K562 (cell line): ENCODE results near the gene MYL12B. TPM values are rescaled to one million over a fixed set of nuclear protein-coding genes. Genes with fewer than 3 reads are reported as not detected.

ENCODE experiments used
- ATAC-seq: fragments of 200-7000 bp; cut with Tn5 transposase; 3 replicates; pipeline ENCODE4 v1.9.1; 2020; ENCODE audit warnings: moderate library complexity
- BruUV-seq: library from RNA; stranded (reverse); fragments of 400-500 nt; replicated peaks from 2 replicates; lab custom pipeline; 2021; lab: Mats Ljungman, UMichigan
- CTCF ChIA-PET: fragments of 300-600 bp; formaldehyde crosslinking; extraction: SDS; loops from one replicate; lab custom pipeline; 2021; ENCODE audit warnings: low intra/inter-chr PET ratio; lab: Yijun Ruan, JAX
- POLR2A ChIA-PET: fragments of 300-600, 350-650 bp; sonication (Branson Sonifier 250); formaldehyde crosslinking; extraction: SDS; loops from one replicate; lab custom pipeline; 2021; ENCODE audit warnings: antibody characterized with exemption, inconsistent platforms; lab: Yijun Ruan, JAX
- DNase-seq, 4 experiments: peaks; one replicate each; pipeline versions ENCODE4 v3.0.0 to v3.0.0-alpha.2; 2011 to 2018; ENCODE audit warnings: low spot score in 3 of 4, mixed read lengths in 3 of 4; ENCODE audit errors: extremely low read depth in 1 of 4
- FAIRE-seq: peaks from 2 replicates; lab custom pipeline; 2011; peaks lifted over from hg19 to GRCh38; lab: Jason Lieb, UNC
- H2AFZ ChIP-seq: 2 replicates; pipeline ENCODE4 v1.6.0; 2011; ENCODE audit warnings: low read depth, low read length, control low read depth, inconsistent platforms
- H3K27ac ChIP-seq: fragments of 200-600 bp; 3 replicates; pipeline ENCODE4 v1.8.0; 2011; ENCODE audit warnings: low read depth, mild to moderate bottlenecking, control low read depth, inconsistent platforms, low read length, moderate library complexity, mixed read lengths; ENCODE audit errors: extremely low read depth
- H3K27me3 ChIP-seq, 2 experiments: fragments of 300-600 bp in 1 of 2; 2 replicates in 1 of 2; 3 replicates in 1 of 2; pipeline versions ENCODE4 v1.6.0 to v1.8.0; 2011; ENCODE audit warnings: inconsistent platforms in 2 of 2, low read length in 2 of 2, mild to moderate bottlenecking in 1 of 2, mixed read lengths in 1 of 2, moderate library complexity in 1 of 2; ENCODE audit not compliant: control insufficient read depth in 2 of 2, insufficient read depth in 2 of 2
- H3K36me3 ChIP-seq: fragments of 300-600 bp; 3 replicates; pipeline ENCODE4 v1.8.0; 2011; ENCODE audit warnings: mild to moderate bottlenecking, low read length, inconsistent platforms; ENCODE audit not compliant: control insufficient read depth, insufficient read depth
- H3K4me1 ChIP-seq, 2 experiments: fragments of 200-600 bp in 1 of 2; replicated peaks in 1 of 2; 2 replicates in 1 of 2; 3 replicates in 1 of 2; pipeline versions ENCODE4 v1.5.1 to v1.8.0; 2011; ENCODE audit warnings: inconsistent platforms in 2 of 2, low read length in 2 of 2, mild to moderate bottlenecking in 1 of 2, mixed read lengths in 1 of 2, moderate library complexity in 1 of 2; ENCODE audit not compliant: control insufficient read depth in 2 of 2, insufficient read depth in 2 of 2
- H3K4me2 ChIP-seq: 2 replicates; pipeline ENCODE4 v1.6.1; 2011; ENCODE audit warnings: low read length, control low read depth, inconsistent platforms, mixed read lengths; ENCODE audit not compliant: insufficient read depth
- H3K4me3 ChIP-seq: fragments of 200-600 bp; sonication (generic), shearing (Covaris generic); 2 replicates; pipeline ENCODE4 v1.5.1; 2016; ENCODE audit warnings: control low read depth, inconsistent platforms
- H3K79me2 ChIP-seq: fragments of 200-600 bp; 3 replicates; pipeline ENCODE4 v1.8.0; 2011; ENCODE audit warnings: low read length, inconsistent platforms; ENCODE audit not compliant: control insufficient read depth, insufficient read depth
- H3K9ac ChIP-seq, 2 experiments: 2 replicates each; pipeline versions ENCODE4 v1.6.0 to v1.6.1; 2011; ENCODE audit warnings: low read depth in 2 of 2, low read length in 2 of 2, control low read depth in 1 of 2, inconsistent platforms in 1 of 2, mild to moderate bottlenecking in 1 of 2, mixed read lengths in 1 of 2; ENCODE audit not compliant: insufficient read depth in 1 of 2
- H3K9me1 ChIP-seq: one replicate; pipeline ENCODE4 v1.6.0; 2011; ENCODE audit warnings: inconsistent platforms, mild to moderate bottlenecking, low read length, moderate library complexity; ENCODE audit not compliant: control insufficient read depth, insufficient read depth
- H3K9me3 ChIP-seq: replicated peaks from 2 replicates; pipeline ENCODE4 v1.5.1; 2011; ENCODE audit warnings: low read depth, low read length, inconsistent platforms; ENCODE audit not compliant: control insufficient read depth, insufficient read depth
- H4K20me1 ChIP-seq: replicated peaks from 2 replicates; pipeline ENCODE4 v1.6.1; 2011; ENCODE audit warnings: low read length, inconsistent platforms, mixed read lengths; ENCODE audit not compliant: control insufficient read depth, insufficient read depth
- CBFA2T2 ChIP-seq: fragments of 450-650 bp; conservative IDR thresholded peaks from 2 replicates; pipeline ENCODE4 v1.6.1; 2017; ENCODE audit warnings: mild to moderate bottlenecking
- IFI16 ChIP-seq: fragments of 250-450 bp; sonication (Bioruptor Pico); IDR thresholded peaks from 2 replicates; pipeline ENCODE4 v2.1.2; 2022; ENCODE audit warnings: mild to moderate bottlenecking, inconsistent platforms
- MTA3 ChIP-seq: fragments of 450-650 bp; formaldehyde crosslinking; IDR thresholded peaks from 2 replicates; pipeline ENCODE4 v1.6.1; 2017; ENCODE audit warnings: mild to moderate bottlenecking, borderline replicate concordance
- POLR3G ChIP-seq: IDR thresholded peaks from 2 replicates; pipeline ENCODE4 v1.6.1; 2011; ENCODE audit not compliant: insufficient read length, insufficient replicate concordance; ENCODE audit errors: extremely low read depth
- RBFOX2 ChIP-seq: fragments of 200-400 bp; formaldehyde crosslinking; IDR thresholded peaks from 2 replicates; pipeline ENCODE4 v1.6.1; 2017; ENCODE audit warnings: low read depth, mild to moderate bottlenecking, low read length, moderate library complexity
- ZNF436 ChIP-seq: fragments of 250-450, 450-650 bp; sonication (Bioruptor Pico); formaldehyde crosslinking; IDR thresholded peaks from 2 replicates; pipeline ENCODE4 v1.7.0; 2020; ENCODE audit warnings: mild to moderate bottlenecking
- WGBS: fragments of 100-300 bp; shearing (Covaris generic); methylation state at CpG from one replicate; pipeline ENCODE4 v1.1.6; 2016; ENCODE audit warnings: low coverage, mixed read lengths; ENCODE audit not compliant: insufficient coverage; ENCODE audit errors: missing lambda C conversion rate; 5-methylcytosine and 5-hydroxymethylcytosine counted together
- in situ Hi-C: fragments of 300-500 bp; cut with MboI; formaldehyde crosslinking; loops from 4 replicates; pipeline ENCODE4 v1.15.0; 2018; ENCODE audit warnings: inconsistent platforms, mixed read lengths
- intact Hi-C: fragments of 100-400 bp; cut with micrococcal nuclease; formaldehyde crosslinking; loops from 2 replicates; pipeline ENCODE4 v1.14.2; 2022
- polyA plus RNA-seq, 8 experiments: library from polyadenylated mRNA; depleted of rRNA in 4 of 8; stranded (reverse) in 5 of 8; unstranded in 3 of 8; fragments of >200 nt; fragmentation: Nextera tagmentation in 2 of 8; fragmentation: Illumina TruSeq in 1 of 8; extraction: Ambion mirVana in 2 of 8; extraction: Trizol in 1 of 8; gene quantifications; 2 replicates each; pipeline versions ENCODE4 v1.2.1 to v1.2.3, GENCODE V29; 2011 to 2014; ENCODE audit warnings: inconsistent platforms in 1 of 8, missing spikeins in 1 of 8
- total RNA-seq, 7 experiments: library from RNA; depleted of rRNA in 6 of 7; stranded (reverse); fragments of >200 nt in 6 of 7; fragmentation: Illumina TruSeq in 2 of 7; extraction: Trizol in 2 of 7; gene quantifications; 2 replicates each; pipeline versions ENCODE4 v1.2.1 to v1.2.3, GENCODE V29; 2011 to 2021; ENCODE audit warnings: low replicate concordance in 1 of 7
- TF ChIP-seq, protein P1 (sequence below): fragments of 450-650 bp; IDR thresholded peaks from 2 replicates; pipeline ENCODE4 v1.6.1; 2017; ENCODE audit warnings: antibody characterized with exemption, mild to moderate bottlenecking
- TF ChIP-seq, protein P2 (sequence below): sonication (generic); formaldehyde crosslinking; IDR thresholded peaks from 2 replicates; pipeline ENCODE4 v1.8.0; 2022; ENCODE audit warnings: missing genetic modification reagents, mild to moderate bottlenecking, moderate library complexity, borderline replicate concordance
- TF ChIP-seq, protein P3 (sequence below): sonication (generic); formaldehyde crosslinking; IDR thresholded peaks from 2 replicates; pipeline ENCODE4 v1.8.0; 2023; ENCODE audit warnings: missing genetic modification reagents, mild to moderate bottlenecking, borderline replicate concordance

MYL12B gene
- total and polyA plus RNA-seq, 9 of the 15 experiments (the other 6 are each of a cell fraction or from before 2014, with no cell fraction given) = 220 to 995 (median 463) TPM

DNA sequence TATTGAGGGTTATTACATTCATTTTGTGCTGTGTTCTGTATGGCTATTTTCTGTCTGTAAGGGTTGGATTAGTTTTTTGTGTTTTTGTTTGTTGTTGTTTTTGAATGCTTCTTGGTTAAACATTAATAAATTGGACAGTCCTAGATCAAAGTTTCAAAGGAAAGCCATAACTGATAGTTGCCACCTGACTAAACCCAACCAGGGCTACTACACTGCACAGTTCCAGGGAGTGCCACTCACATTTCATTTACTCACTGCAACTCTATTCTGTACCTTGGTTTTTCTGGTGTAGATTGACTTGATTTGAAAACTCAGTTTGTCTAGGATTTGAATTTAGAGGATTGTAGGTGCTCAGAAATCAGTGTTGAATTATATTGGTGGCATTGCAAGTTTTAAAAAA is 6.4 kb downstream of the MYL12B start (continued):
- TF ChIP-seq, protein P1, sequence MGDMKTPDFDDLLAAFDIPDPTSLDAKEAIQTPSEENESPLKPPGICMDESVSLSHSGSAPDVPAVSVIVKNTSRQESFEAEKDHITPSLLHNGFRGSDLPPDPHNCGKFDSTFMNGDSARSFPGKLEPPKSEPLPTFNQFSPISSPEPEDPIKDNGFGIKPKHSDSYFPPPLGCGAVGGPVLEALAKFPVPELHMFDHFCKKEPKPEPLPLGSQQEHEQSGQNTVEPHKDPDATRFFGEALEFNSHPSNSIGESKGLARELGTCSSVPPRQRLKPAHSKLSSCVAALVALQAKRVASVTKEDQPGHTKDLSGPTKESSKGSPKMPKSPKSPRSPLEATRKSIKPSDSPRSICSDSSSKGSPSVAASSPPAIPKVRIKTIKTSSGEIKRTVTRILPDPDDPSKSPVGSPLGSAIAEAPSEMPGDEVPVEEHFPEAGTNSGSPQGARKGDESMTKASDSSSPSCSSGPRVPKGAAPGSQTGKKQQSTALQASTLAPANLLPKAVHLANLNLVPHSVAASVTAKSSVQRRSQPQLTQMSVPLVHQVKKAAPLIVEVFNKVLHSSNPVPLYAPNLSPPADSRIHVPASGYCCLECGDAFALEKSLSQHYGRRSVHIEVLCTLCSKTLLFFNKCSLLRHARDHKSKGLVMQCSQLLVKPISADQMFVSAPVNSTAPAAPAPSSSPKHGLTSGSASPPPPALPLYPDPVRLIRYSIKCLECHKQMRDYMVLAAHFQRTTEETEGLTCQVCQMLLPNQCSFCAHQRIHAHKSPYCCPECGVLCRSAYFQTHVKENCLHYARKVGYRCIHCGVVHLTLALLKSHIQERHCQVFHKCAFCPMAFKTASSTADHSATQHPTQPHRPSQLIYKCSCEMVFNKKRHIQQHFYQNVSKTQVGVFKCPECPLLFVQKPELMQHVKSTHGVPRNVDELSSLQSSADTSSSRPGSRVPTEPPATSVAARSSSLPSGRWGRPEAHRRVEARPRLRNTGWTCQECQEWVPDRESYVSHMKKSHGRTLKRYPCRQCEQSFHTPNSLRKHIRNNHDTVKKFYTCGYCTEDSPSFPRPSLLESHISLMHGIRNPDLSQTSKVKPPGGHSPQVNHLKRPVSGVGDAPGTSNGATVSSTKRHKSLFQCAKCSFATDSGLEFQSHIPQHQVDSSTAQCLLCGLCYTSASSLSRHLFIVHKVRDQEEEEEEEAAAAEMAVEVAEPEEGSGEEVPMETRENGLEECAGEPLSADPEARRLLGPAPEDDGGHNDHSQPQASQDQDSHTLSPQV = no peak

DNA sequence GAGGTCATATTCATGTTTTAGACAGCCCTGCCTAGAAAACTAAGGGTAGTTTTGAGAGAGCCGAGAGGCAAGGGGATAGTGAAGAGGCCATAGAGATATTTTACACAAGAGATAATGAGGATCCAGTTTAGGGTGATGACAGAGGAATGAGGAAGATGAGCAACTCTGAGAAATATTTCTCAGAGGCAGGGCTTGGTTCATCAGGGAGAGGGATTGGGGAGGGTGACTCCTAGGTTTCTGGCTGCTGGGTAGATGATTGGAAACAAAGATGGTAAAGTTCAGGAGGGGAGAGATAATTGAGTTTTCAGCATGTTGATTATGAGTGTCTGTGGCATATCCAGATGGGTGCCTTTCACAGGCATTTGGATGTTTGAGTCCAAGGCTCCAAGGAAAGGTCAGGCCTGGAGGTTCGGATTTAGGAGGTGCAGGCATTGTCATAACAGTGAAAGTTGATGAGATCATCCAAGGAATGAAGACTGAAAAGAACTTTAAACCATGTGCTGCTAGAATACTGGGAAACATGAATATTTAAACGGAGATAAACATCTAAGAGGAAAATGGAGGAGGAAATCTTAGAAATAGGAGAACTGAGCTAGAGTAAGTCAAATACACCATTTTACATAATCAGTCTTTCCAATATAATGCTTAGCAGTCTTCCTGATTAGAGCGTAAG is 7.4 kb downstream of the MYL12B start:
- intact Hi-C loops = no loop called here
- TF ChIP-seq MTA3 = no peak
- TF ChIP-seq, protein P2, sequence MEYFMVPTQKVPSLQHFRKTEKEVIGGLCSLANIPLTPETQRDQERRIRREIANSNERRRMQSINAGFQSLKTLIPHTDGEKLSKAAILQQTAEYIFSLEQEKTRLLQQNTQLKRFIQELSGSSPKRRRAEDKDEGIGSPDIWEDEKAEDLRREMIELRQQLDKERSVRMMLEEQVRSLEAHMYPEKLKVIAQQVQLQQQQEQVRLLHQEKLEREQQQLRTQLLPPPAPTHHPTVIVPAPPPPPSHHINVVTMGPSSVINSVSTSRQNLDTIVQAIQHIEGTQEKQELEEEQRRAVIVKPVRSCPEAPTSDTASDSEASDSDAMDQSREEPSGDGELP (CRISPR knock-in tag) = no peak
- no peak for TF ChIP-seq RBFOX2
- no peak for TF ChIP-seq POLR3G
- TF ChIP-seq, protein P3, sequence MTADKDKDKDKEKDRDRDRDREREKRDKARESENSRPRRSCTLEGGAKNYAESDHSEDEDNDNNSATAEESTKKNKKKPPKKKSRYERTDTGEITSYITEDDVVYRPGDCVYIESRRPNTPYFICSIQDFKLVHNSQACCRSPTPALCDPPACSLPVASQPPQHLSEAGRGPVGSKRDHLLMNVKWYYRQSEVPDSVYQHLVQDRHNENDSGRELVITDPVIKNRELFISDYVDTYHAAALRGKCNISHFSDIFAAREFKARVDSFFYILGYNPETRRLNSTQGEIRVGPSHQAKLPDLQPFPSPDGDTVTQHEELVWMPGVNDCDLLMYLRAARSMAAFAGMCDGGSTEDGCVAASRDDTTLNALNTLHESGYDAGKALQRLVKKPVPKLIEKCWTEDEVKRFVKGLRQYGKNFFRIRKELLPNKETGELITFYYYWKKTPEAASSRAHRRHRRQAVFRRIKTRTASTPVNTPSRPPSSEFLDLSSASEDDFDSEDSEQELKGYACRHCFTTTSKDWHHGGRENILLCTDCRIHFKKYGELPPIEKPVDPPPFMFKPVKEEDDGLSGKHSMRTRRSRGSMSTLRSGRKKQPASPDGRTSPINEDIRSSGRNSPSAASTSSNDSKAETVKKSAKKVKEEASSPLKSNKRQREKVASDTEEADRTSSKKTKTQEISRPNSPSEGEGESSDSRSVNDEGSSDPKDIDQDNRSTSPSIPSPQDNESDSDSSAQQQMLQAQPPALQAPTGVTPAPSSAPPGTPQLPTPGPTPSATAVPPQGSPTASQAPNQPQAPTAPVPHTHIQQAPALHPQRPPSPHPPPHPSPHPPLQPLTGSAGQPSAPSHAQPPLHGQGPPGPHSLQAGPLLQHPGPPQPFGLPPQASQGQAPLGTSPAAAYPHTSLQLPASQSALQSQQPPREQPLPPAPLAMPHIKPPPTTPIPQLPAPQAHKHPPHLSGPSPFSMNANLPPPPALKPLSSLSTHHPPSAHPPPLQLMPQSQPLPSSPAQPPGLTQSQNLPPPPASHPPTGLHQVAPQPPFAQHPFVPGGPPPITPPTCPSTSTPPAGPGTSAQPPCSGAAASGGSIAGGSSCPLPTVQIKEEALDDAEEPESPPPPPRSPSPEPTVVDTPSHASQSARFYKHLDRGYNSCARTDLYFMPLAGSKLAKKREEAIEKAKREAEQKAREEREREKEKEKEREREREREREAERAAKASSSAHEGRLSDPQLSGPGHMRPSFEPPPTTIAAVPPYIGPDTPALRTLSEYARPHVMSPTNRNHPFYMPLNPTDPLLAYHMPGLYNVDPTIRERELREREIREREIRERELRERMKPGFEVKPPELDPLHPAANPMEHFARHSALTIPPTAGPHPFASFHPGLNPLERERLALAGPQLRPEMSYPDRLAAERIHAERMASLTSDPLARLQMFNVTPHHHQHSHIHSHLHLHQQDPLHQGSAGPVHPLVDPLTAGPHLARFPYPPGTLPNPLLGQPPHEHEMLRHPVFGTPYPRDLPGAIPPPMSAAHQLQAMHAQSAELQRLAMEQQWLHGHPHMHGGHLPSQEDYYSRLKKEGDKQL = no peak
- TF ChIP-seq CBFA2T2 = no peak
- no peak for TF ChIP-seq ZNF436 (CRISPR knock-in tag)
- TF ChIP-seq IFI16 (CRISPR knock-in tag) = no peak

More for the DNA sequence above, 7.4 kb downstream of the MYL12B start:
- Histone ChIP-seq H4K20me1 (peaks cover 44% of the 10 kb centered on the region), H3K36me3 (peaks cover 35% of the 10 kb centered on the region; the same call in 2 of the 3 replicates), H3K9ac (no peak overlapping the region), H3K4me3 (no peak overlapping the region), H3K79me2 (peaks cover 96% of the 10 kb centered on the region), H3K9me1 (peaks cover 11% of the 10 kb centered on the region), H3K27ac (peak overlapping the region; percentile 32; the same call in 1 of the 3 replicates), H3K4me1 (peaks cover 18 to 46% of the 10 kb centered on the region in 2 experiments), H2AFZ (no peak overlapping the region), H3K4me2 (no peak overlapping the region), H3K27me3 (no peaks in the 10 kb centered on the region), H3K9me3 (no peaks in the 10 kb centered on the region)
- in situ Hi-C loops = no loop called here
- CTCF ChIA-PET = no interaction called here
- POLR2A ChIA-PET = interaction anchor here (0.6 to 1.0 kb wide), 3 partner anchors 12 to 337 kb away, joined by 3 to 4 read pairs (median 3); no protein-coding TSS in a partner anchor
- DNase-seq = peak in 1 of 4 experiments; percentile 13
- WGBS = 52% methylated on average over 4 of the region's 4 CpGs
- no TSS peak for BruUV-seq
- FAIRE-seq = no peak
- peak; percentile 28; the same call in 2 of the 3 replicates for ATAC-seq
